HepG2 (cell line): ENCODE data around the gene IFT172. TPM values are rescaled to one million over a fixed set of nuclear protein-coding genes. Genes with fewer than 3 reads are reported as not detected.
A peak's percentile ranks its signal among the peaks of the same experiment; 100 is the strongest.

Source experiments
- CREB1 ChIP-seq, 2 experiments: fragments of 450-650 bp in 1 of 2; IDR thresholded peaks; 2 replicates each; pipeline ENCODE4 v1.6.1; 2016 to 2017; ENCODE audit warnings: control low read depth in 1 of 2, mild to moderate bottlenecking in 1 of 2, missing compliant biosample characterization in 1 of 2, missing genetic modification characterization in 1 of 2
- DMAP1 ChIP-seq: IDR thresholded peaks from 2 replicates; pipeline ENCODE4 v1.6.1; 2016
- GRHL1 ChIP-seq: sonication (generic); formaldehyde crosslinking; conservative IDR thresholded peaks from 2 replicates; pipeline ENCODE4 v1.8.0; 2022; ENCODE audit warnings: missing genetic modification reagents
- HNF4G ChIP-seq, 2 experiments: sonication (generic) in 1 of 2; formaldehyde crosslinking in 1 of 2; IDR thresholded peaks; 2 replicates each; pipeline versions ENCODE4 v1.4.0 to v1.6.1; 2011 to 2020; ENCODE audit warnings: borderline replicate concordance in 2 of 2, low read depth in 2 of 2, mild to moderate bottlenecking in 2 of 2, low read length in 1 of 2, missing genetic modification reagents in 1 of 2, moderate library complexity in 1 of 2
- ISL2 ChIP-seq: sonication (generic); formaldehyde crosslinking; IDR thresholded peaks from 2 replicates; pipeline ENCODE4 v1.5.0; 2020; ENCODE audit warnings: missing genetic modification reagents
- MIER2 ChIP-seq: IDR thresholded peaks from 2 replicates; pipeline ENCODE4 v1.6.1; 2016; ENCODE audit warnings: missing biosample characterization, missing genetic modification reagents
- MLLT10 ChIP-seq: sonication (generic); formaldehyde crosslinking; IDR thresholded peaks from 2 replicates; pipeline ENCODE4 v1.4.0; 2020; ENCODE audit warnings: missing genetic modification reagents
- NCOA2 ChIP-seq: sonication (generic); formaldehyde crosslinking; IDR thresholded peaks from 2 replicates; pipeline ENCODE4 v1.8.0; 2022; ENCODE audit warnings: inconsistent platforms
- SIN3A ChIP-seq: IDR thresholded peaks from 2 replicates; pipeline ENCODE4 v1.6.1; 2011; ENCODE audit warnings: low read depth, mild to moderate bottlenecking, control low read depth, low read length, borderline replicate concordance
- WIZ ChIP-seq: sonication (generic); formaldehyde crosslinking; IDR thresholded peaks from 2 replicates; pipeline ENCODE4 v1.5.1; 2020; ENCODE audit warnings: mild to moderate bottlenecking, missing genetic modification reagents
- ZNF609 ChIP-seq: sonication (generic); formaldehyde crosslinking; IDR thresholded peaks from 2 replicates; pipeline ENCODE4 v1.4.0; 2020; ENCODE audit warnings: mild to moderate bottlenecking, missing genetic modification reagents, borderline replicate concordance
- ZNF768 ChIP-seq: sonication (generic); formaldehyde crosslinking; IDR thresholded peaks from 2 replicates; pipeline ENCODE4 v1.4.0; 2020; ENCODE audit warnings: missing genetic modification reagents
- polyA plus RNA-seq, 8 experiments: library from polyadenylated mRNA; depleted of rRNA in 3 of 8; stranded (reverse) in 7 of 8; unstranded in 1 of 8; fragments of >200 nt; fragmentation: Illumina TruSeq in 4 of 8; extraction: Trizol in 4 of 8; gene quantifications; 2 replicates each; pipeline versions ENCODE4 v1.2.1 to v1.2.3, GENCODE V29; 2011 to 2016; ENCODE audit warnings: low read depth in 4 of 8, missing spikeins in 1 of 8, mixed read lengths in 1 of 8; ENCODE audit not compliant: insufficient read depth in 1 of 8
- total RNA-seq, 5 experiments: library from RNA; depleted of rRNA; stranded (reverse); fragments of >200 nt; fragmentation: Illumina TruSeq; extraction: Trizol; gene quantifications; 2 replicates each; pipeline ENCODE4 v1.2.3, GENCODE V29; 2016; ENCODE audit warnings: low read depth in 1 of 5
- TF ChIP-seq, protein P1 (sequence below): sonication (generic); formaldehyde crosslinking; IDR thresholded peaks from 2 replicates; pipeline ENCODE4 v1.5.1; 2020; ENCODE audit warnings: mild to moderate bottlenecking, missing genetic modification reagents
- TF ChIP-seq, protein P2 (sequence below): sonication (generic); formaldehyde crosslinking; IDR thresholded peaks from 2 replicates; pipeline ENCODE4 v1.4.0; 2020; ENCODE audit warnings: mild to moderate bottlenecking, missing genetic modification reagents
- TF ChIP-seq, protein P3 (sequence below): sonication (generic); formaldehyde crosslinking; IDR thresholded peaks from 2 replicates; pipeline ENCODE4 v1.8.0; 2022; ENCODE audit warnings: missing genetic modification reagents, mild to moderate bottlenecking, moderate library complexity, borderline replicate concordance

The IFT172 gene
- total and polyA plus RNA-seq, 2 of the 13 experiments (the other 11 are each of a cell fraction or from before 2014, with no cell fraction given): 21.6 to 35.7 TPM

DNA sequence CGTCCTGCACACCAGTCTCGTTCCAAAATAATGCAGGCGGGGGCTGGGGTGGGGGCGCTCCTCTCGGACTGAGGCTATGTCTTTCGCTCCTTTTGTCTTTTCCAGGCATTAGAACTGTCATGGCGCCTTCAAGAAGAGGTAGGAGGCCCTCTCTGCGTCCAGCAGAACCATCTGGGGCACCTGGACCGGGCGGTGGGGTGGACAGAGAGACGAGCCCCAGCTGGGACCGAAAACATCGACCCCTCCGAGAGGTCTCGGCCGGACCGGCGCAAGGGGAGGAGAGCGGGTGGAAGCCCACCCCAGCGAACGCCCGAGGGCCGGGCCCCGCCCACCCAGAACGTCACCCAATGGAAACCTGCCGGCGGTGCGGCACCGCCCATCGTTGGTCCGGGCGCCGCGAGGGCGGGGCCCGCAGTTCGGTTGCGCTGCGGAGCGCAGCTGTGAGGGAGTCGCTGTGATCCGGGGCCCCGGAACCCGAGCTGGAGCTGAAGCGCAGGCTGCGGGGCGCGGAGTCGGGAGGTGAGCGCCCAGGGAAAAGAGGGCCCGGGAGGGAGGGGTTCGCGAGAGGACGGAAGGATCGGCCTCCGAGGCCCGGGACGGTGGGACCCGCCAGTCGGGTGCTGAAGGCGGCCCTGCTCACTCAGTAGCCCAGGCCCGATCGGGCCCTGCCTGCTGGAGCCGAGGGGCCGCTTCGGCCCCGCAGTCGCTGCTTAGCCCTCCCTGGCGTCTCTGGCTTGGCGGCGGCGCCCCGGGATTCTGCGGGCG lies 61.1 kb downstream of the IFT172 start, which contains the start of gene NRBP1 (continued):
- no peak for TF ChIP-seq WIZ (CRISPR knock-in tag)
- no peak; the same call in 1 of the 2 replicates for TF ChIP-seq NCOA2
- peak; percentile 62; the same call in 1 of the 2 replicates for TF ChIP-seq ZNF768 (CRISPR knock-in tag)
- no peak for TF ChIP-seq HNF4G (IDR thresholded peaks at IDR 0.05; ENCODE audit: borderline replicate concordance, low read depth, low read length)
- no peak for TF ChIP-seq HNF4G (CRISPR knock-in tag; IDR thresholded peaks at IDR 0.05; ENCODE audit: borderline replicate concordance, low read depth)
- no peak for TF ChIP-seq MIER2 (CRISPR knock-in tag)
- TF ChIP-seq MLLT10 (CRISPR knock-in tag): no peak
- TF ChIP-seq, protein P1, sequence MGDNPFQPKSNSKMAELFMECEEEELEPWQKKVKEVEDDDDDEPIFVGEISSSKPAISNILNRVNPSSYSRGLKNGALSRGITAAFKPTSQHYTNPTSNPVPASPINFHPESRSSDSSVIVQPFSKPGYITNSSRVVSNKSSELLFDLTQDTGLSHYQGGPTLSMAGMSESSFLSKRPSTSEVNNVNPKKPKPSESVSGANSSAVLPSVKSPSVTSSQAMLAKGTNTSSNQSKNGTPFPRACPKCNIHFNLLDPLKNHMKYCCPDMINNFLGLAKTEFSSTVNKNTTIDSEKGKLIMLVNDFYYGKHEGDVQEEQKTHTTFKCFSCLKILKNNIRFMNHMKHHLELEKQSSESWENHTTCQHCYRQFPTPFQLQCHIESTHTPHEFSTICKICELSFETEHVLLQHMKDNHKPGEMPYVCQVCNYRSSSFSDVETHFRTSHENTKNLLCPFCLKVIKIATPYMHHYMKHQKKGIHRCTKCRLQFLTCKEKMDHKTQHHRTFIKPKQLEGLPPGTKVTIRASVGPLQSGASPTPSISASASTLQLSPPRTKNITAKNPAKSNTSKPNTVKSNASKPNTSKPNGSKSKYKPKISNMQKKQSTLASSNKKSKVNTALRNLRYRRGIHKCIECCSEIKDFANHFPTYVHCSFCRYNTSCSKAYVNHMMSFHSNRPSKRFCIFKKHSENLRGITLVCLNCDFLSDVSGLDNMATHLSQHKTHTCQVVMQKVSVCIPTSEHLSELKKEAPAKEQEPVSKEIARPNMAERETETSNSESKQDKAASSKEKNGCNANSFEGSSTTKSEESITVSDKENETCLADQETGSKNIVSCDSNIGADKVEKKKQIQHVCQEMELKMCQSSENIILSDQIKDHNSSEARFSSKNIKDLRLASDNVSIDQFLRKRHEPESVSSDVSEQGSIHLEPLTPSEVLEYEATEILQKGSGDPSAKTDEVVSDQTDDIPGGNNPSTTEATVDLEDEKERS (CRISPR knock-in tag): no peak
- TF ChIP-seq, protein P2, sequence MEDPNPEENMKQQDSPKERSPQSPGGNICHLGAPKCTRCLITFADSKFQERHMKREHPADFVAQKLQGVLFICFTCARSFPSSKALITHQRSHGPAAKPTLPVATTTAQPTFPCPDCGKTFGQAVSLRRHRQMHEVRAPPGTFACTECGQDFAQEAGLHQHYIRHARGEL (CRISPR knock-in tag): peak; percentile 78; the same call in 1 of the 2 replicates
- peak; percentile 81 for TF ChIP-seq ISL2
- TF ChIP-seq SIN3A: peak; percentile 91; the same call in 1 of the 2 replicates
- TF ChIP-seq, protein P3, sequence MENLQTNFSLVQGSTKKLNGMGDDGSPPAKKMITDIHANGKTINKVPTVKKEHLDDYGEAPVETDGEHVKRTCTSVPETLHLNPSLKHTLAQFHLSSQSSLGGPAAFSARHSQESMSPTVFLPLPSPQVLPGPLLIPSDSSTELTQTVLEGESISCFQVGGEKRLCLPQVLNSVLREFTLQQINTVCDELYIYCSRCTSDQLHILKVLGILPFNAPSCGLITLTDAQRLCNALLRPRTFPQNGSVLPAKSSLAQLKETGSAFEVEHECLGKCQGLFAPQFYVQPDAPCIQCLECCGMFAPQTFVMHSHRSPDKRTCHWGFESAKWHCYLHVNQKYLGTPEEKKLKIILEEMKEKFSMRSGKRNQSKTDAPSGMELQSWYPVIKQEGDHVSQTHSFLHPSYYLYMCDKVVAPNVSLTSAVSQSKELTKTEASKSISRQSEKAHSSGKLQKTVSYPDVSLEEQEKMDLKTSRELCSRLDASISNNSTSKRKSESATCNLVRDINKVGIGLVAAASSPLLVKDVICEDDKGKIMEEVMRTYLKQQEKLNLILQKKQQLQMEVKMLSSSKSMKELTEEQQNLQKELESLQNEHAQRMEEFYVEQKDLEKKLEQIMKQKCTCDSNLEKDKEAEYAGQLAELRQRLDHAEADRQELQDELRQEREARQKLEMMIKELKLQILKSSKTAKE: peak; percentile 50
- TF ChIP-seq ZNF609: no peak; the same call in 1 of the 2 replicates
- TF ChIP-seq DMAP1 (CRISPR knock-in tag): peak; percentile 84
- TF ChIP-seq GRHL1 (CRISPR knock-in tag): no peak
- TF ChIP-seq CREB1 (IDR thresholded peaks at IDR 0.05): peak; percentile 69; the same call in 1 of the 2 replicates
- TF ChIP-seq CREB1 (CRISPR knock-in tag; IDR thresholded peaks at IDR 0.05): peak; percentile 76
